HG03280 (cell line): Measurements from ENCODE around the gene ERP27.

Experiments
- ATAC-seq: cut with Tn5 transposase; IDR thresholded peaks from one replicate; pipeline ENCODE4 v1.9.1; 2021; ENCODE audit warnings: mild to moderate bottlenecking, moderate library complexity; ENCODE audit not compliant: unreplicated experiment

Gene ERP27

GRCh38 chr12:14959916-14960496 is 21.7 kb upstream of the ERP27 start:
- no peak for ATAC-seq

- no peak for ATAC-seq
Observed at GRCh38 chr12:14959463-14959862, 21.1 kb upstream of the ERP27 start.

- no peak for ATAC-seq
Observed at GRCh38 chr12:14959126-14959440, 20.7 kb upstream of the ERP27 start.

GRCh38 chr12:14958361-14959125 is 20.2 kb upstream of the ERP27 start:
- ATAC-seq: no peak

- ATAC-seq: no peak
Observed at GRCh38 chr12:14957551-14958168, 19.3 kb upstream of the ERP27 start.

- no peak for ATAC-seq
Observed at GRCh38 chr12:14956905-14957304, 18.6 kb upstream of the ERP27 start.

- ATAC-seq: peak; percentile 22
Observed at GRCh38 chr12:14956024-14956891, 17.9 kb upstream of the ERP27 start.

- ATAC-seq: no peak
Observed at GRCh38 chr12:14954269-14954668, 15.9 kb upstream of the ERP27 start.

- ATAC-seq: no peak
Observed at GRCh38 chr12:14953752-14954151, 15.4 kb upstream of the ERP27 start.

- peak; percentile 70 for ATAC-seq
Observed at GRCh38 chr12:14952299-14952921, 14.1 kb upstream of the ERP27 start.

GRCh38 chr12:14951851-14952250 is 13.5 kb upstream of the ERP27 start:
- ATAC-seq: no peak

GRCh38 chr12:14950982-14951746 is 12.8 kb upstream of the ERP27 start:
- ATAC-seq: no peak

- ATAC-seq: no peak
Observed at GRCh38 chr12:14950421-14950820, 12.1 kb upstream of the ERP27 start.

GRCh38 chr12:14949631-14950030 is 11.3 kb upstream of the ERP27 start:
- no peak for ATAC-seq

GRCh38 chr12:14948672-14949071 is 10.3 kb upstream of the ERP27 start:
- peak; percentile 86 for ATAC-seq

- ATAC-seq: no peak
Observed at GRCh38 chr12:14946861-14947260, 8.5 kb upstream of the ERP27 start.

GRCh38 chr12:14946162-14946561 is 7.8 kb upstream of the ERP27 start:
- no peak for ATAC-seq

- ATAC-seq: no peak
Observed at GRCh38 chr12:14942196-14942931, 4.0 kb upstream of the ERP27 start.

GRCh38 chr12:14941369-14941768 is 3.0 kb upstream of the ERP27 start:
- ATAC-seq: no peak

GRCh38 chr12:14937689-14938088 is 648 bp downstream of the ERP27 start:
- ATAC-seq: no peak
